HG02798 (cell line): Measurements from ENCODE around the gene GLP2R.

Source experiments
- ATAC-seq: cut with Tn5 transposase; IDR thresholded peaks from one replicate; pipeline ENCODE4 v1.9.1; 2021; ENCODE audit warnings: mild to moderate bottlenecking; ENCODE audit not compliant: unreplicated experiment, poor library complexity

Gene GLP2R

GRCh38 chr17:9811537-9811936 is 14.2 kb upstream of the GLP2R start:
- ATAC-seq: no peak

- ATAC-seq: no peak
Observed at GRCh38 chr17:9813166-9813565, 12.6 kb upstream of the GLP2R start.

- ATAC-seq: no peak
Observed at GRCh38 chr17:9814337-9814945, 11.3 kb upstream of the GLP2R start.

GRCh38 chr17:9816472-9816871 is 9.3 kb upstream of the GLP2R start:
- ATAC-seq: no peak

- ATAC-seq: no peak
Observed at GRCh38 chr17:9817086-9817485, 8.6 kb upstream of the GLP2R start.

- no peak for ATAC-seq
Observed at GRCh38 chr17:9818760-9819159, 7.0 kb upstream of the GLP2R start.

- no peak for ATAC-seq
Observed at GRCh38 chr17:9820448-9820847, 5.3 kb upstream of the GLP2R start.

GRCh38 chr17:9821921-9822320 is 3.8 kb upstream of the GLP2R start, which contains the start of gene GSG1L2:
GSG1L2 (minus strand) TSS chr17:9822079; CDS start chr17:9822071, 8 bp downstream.
- ATAC-seq: no peak

- ATAC-seq: no peak
Observed at GRCh38 chr17:9824094-9824493, 1.6 kb upstream of the GLP2R start.

- ATAC-seq: no peak
Observed at GRCh38 chr17:9824797-9825338, 856 bp upstream of the GLP2R start.

GRCh38 chr17:9828296-9829295 is 2.9 kb downstream of the GLP2R start:
- ATAC-seq: no peak

GRCh38 chr17:9829343-9829742 is 3.6 kb downstream of the GLP2R start:
- no peak for ATAC-seq

GRCh38 chr17:9830711-9831110 is 5.0 kb downstream of the GLP2R start:
- no peak for ATAC-seq

GRCh38 chr17:9833922-9834321 is 8.2 kb downstream of the GLP2R start:
- no peak for ATAC-seq

- no peak for ATAC-seq
Observed at GRCh38 chr17:9837551-9838471, 12.1 kb downstream of the GLP2R start.

- ATAC-seq: no peak
Observed at GRCh38 chr17:9839433-9839832, 13.7 kb downstream of the GLP2R start.

- no peak for ATAC-seq
Observed at GRCh38 chr17:9842057-9842758, 16.5 kb downstream of the GLP2R start.

GRCh38 chr17:9843152-9844010 is 17.7 kb downstream of the GLP2R start:
- no peak for ATAC-seq

GRCh38 chr17:9844153-9844552 is 18.4 kb downstream of the GLP2R start:
- ATAC-seq: no peak
